PC-3 (cell line): Measurements from ENCODE around the gene UBE2E2. TPM values are rescaled to one million over a fixed set of nuclear protein-coding genes. Genes with fewer than 3 reads are reported as not detected.

Source experiments
- ATAC-seq: fragments of 200-7000 bp; cut with Tn5 transposase; 2 replicates; pipeline ENCODE4 v1.9.1; 2020; ENCODE audit warnings: mild to moderate bottlenecking, moderate library complexity
- BruUV-seq: library from RNA; stranded (reverse); fragments of 400-500 nt; replicated peaks from 2 replicates; lab custom pipeline; 2021; lab: Mats Ljungman, UMichigan
- CTCF ChIA-PET: fragments of 300-600 bp; sonication (Branson Sonifier 250); formaldehyde crosslinking; loops from one replicate; lab custom pipeline; 2022; ENCODE audit warnings: antibody characterized with exemption; lab: Charles Lee
- POLR2A ChIA-PET: fragments of 300-600 bp; sonication (Branson Sonifier 250); formaldehyde crosslinking; loops from one replicate; lab custom pipeline; 2022; ENCODE audit warnings: antibody characterized with exemption; ENCODE audit not compliant: unreplicated experiment; lab: Charles Lee
- DNase-seq: peaks from one replicate; pipeline ENCODE4 v3.0.0-alpha.2; 2015
- H2AFZ ChIP-seq: fragments of 300-600 bp; sonication (generic); 2 replicates; pipeline ENCODE4 v1.6.0; 2016; ENCODE audit warnings: antibody characterized with exemption, low read length
- H3F3A ChIP-seq: fragments of 300-600 bp; sonication (generic); one replicate; pipeline ENCODE4 v1.6.0; 2017; ENCODE audit warnings: antibody characterized with exemption, low read length, control low read depth, mild to moderate bottlenecking; ENCODE audit not compliant: unreplicated experiment
- H3K27ac ChIP-seq: fragments of 300-600 bp; sonication (generic); 2 replicates; pipeline ENCODE4 v1.5.1; 2016; ENCODE audit warnings: mild to moderate bottlenecking, low read length
- H3K27me3 ChIP-seq: fragments of 300-600 bp; sonication (generic); 2 replicates; pipeline ENCODE4 v1.6.1; 2016; ENCODE audit warnings: low read length, mixed read lengths
- H3K36me3 ChIP-seq: fragments of 300-600 bp; sonication (generic); 2 replicates; pipeline ENCODE4 v1.6.1; 2016; ENCODE audit warnings: low read depth, mixed run types, low read length, mixed read lengths
- H3K4me1 ChIP-seq: fragments of 300-600 bp; sonication (generic); 2 replicates; pipeline ENCODE4 v1.5.1; 2016; ENCODE audit warnings: low read length; ENCODE audit not compliant: insufficient read depth
- H3K4me2 ChIP-seq: fragments of 300-600 bp; sonication (generic); 2 replicates; pipeline ENCODE4 v1.6.0; 2016; ENCODE audit warnings: low read length
- H3K4me3 ChIP-seq: fragments of 300-600 bp; sonication (generic); 2 replicates; pipeline ENCODE4 v1.5.1; 2016; ENCODE audit warnings: mild to moderate bottlenecking, low read length, mixed read lengths
- H3K79me2 ChIP-seq: fragments of 300-600 bp; sonication (generic); 2 replicates; pipeline ENCODE4 v1.6.1; 2017; ENCODE audit warnings: low read length, mixed read lengths
- H3K9ac ChIP-seq: fragments of 300-600 bp; sonication (generic); 2 replicates; pipeline ENCODE4 v1.6.0; 2016; ENCODE audit warnings: mild to moderate bottlenecking, low read length
- H3K9me2 ChIP-seq: fragments of 300-600 bp; sonication (generic); replicated peaks from 2 replicates; pipeline ENCODE4 v1.6.1; 2016; ENCODE audit warnings: mixed run types, low read length, mixed read lengths
- H3K9me3 ChIP-seq: fragments of 300-600 bp; sonication (generic); 2 replicates; pipeline ENCODE4 v1.6.1; 2016; ENCODE audit warnings: low read length, mixed read lengths
- H4K20me1 ChIP-seq: fragments of 300-600 bp; sonication (generic); 2 replicates; pipeline ENCODE4 v1.6.1; 2016; ENCODE audit warnings: low read length, mixed read lengths
- CTCF ChIP-seq: fragments of 300-600 bp; sonication (generic); conservative IDR thresholded peaks from 2 replicates; pipeline ENCODE4 v1.5.1; 2017; ENCODE audit warnings: antibody characterized with exemption, low read depth, mild to moderate bottlenecking, low read length
- EZH2 ChIP-seq: fragments of 300-600 bp; sonication (generic); IDR thresholded peaks from one replicate; pipeline ENCODE4 v1.6.1; 2017; ENCODE audit warnings: antibody characterized with exemption, mild to moderate bottlenecking, low read length; ENCODE audit not compliant: unreplicated experiment
- EZH2phosphoT487 ChIP-seq: fragments of 300-600 bp; sonication (generic); IDR thresholded peaks from 2 replicates; pipeline ENCODE4 v1.6.1; 2018; ENCODE audit warnings: mild to moderate bottlenecking, antibody characterized with exemption, low read length, borderline replicate concordance
- intact Hi-C: fragments of 100-400 bp; cut with micrococcal nuclease; formaldehyde crosslinking; loops from 2 replicates; pipeline ENCODE4 v1.9.0; 2023
- total RNA-seq: library from RNA; depleted of rRNA; stranded (reverse); fragments of >200 nt; gene quantifications from 2 replicates; pipeline ENCODE4 v1.2.3, GENCODE V29; 2014

The UBE2E2 gene
- total RNA-seq, 1 experiment from 2014 or later: 25.6 TPM

- H3K9me2 ChIP-seq: no peaks in the 10 kb centered on the region
- no peak overlapping the region for H3K9ac ChIP-seq
- H3F3A ChIP-seq: no peaks in the 10 kb centered on the region
- ATAC-seq (no peak), DNase-seq (no peak)
- BruUV-seq: no TSS peak
- no peaks in the 10 kb centered on the region for H3K4me1 ChIP-seq
- no peaks in the 10 kb centered on the region for H3K79me2 ChIP-seq
- H3K27ac ChIP-seq: no peak overlapping the region
- H3K9me3 ChIP-seq: no peaks in the 10 kb centered on the region
- no peaks in the 10 kb centered on the region for H3K27me3 ChIP-seq
- H4K20me1 ChIP-seq: no peaks in the 10 kb centered on the region
- no peak overlapping the region for H2AFZ ChIP-seq
- ChIA-PET CTCF (no interaction called here), POLR2A (no interaction called here)
- intact Hi-C loops: no loop called here
- TF ChIP-seq EZH2phosphoT487 (no peak), CTCF (no peak), EZH2 (no peak)
- no peak overlapping the region for H3K4me3 ChIP-seq
- no peaks in the 10 kb centered on the region for H3K36me3 ChIP-seq
- no peak overlapping the region for H3K4me2 ChIP-seq
These were observed 245.9 kb downstream of the UBE2E2 start for GRCh38 chr3:23448998-23449537.

GRCh38 chr3:23450051-23450450 is 246.9 kb downstream of the UBE2E2 start:
- Histone ChIP-seq H3F3A (no peaks in the 10 kb centered on the region), H3K9me3 (no peaks in the 10 kb centered on the region), H4K20me1 (no peaks in the 10 kb centered on the region), H3K27me3 (no peaks in the 10 kb centered on the region), H3K9me2 (no peaks in the 10 kb centered on the region), H3K4me3 (no peak overlapping the region), H3K9ac (no peak overlapping the region), H3K4me2 (no peak overlapping the region), H3K79me2 (no peaks in the 10 kb centered on the region), H3K27ac (no peak overlapping the region), H3K36me3 (no peaks in the 10 kb centered on the region), H3K4me1 (peaks cover 8% of the 10 kb centered on the region), H2AFZ (no peak overlapping the region)
- intact Hi-C loops: no loop called here
- ATAC-seq (no peak), DNase-seq (no peak)
- POLR2A ChIA-PET: no interaction called here
- BruUV-seq: no TSS peak
- CTCF ChIA-PET: no interaction called here
- TF ChIP-seq EZH2: no peak
- no peak for TF ChIP-seq CTCF
- TF ChIP-seq EZH2phosphoT487: no peak

GRCh38 chr3:23450806-23451205 is 247.7 kb downstream of the UBE2E2 start:
- POLR2A ChIA-PET: interaction anchor here (0.6 kb wide), 1 partner anchor 21 kb away, joined by 3 read pairs; no protein-coding TSS in a partner anchor
- no peak for TF ChIP-seq EZH2phosphoT487
- TF ChIP-seq CTCF: no peak
- no peak for TF ChIP-seq EZH2
- no peaks in the 10 kb centered on the region for H3K36me3 ChIP-seq
- no peak overlapping the region for H3K27ac ChIP-seq
- H3K79me2 ChIP-seq: no peaks in the 10 kb centered on the region
- no peaks in the 10 kb centered on the region for H3F3A ChIP-seq
- intact Hi-C loops: no loop called here
- ATAC-seq: no peak
- CTCF ChIA-PET: interaction anchor here (0.6 kb wide), 1 partner anchor 383 kb away, joined by 3 read pairs; no protein-coding TSS in a partner anchor
- DNase-seq: no peak
- no peak overlapping the region for H2AFZ ChIP-seq
- 0 out of 2 replicates have a peak, but pooled peaks cover 5% of the 10 kb centered on the region for H4K20me1 ChIP-seq
- H3K4me1 ChIP-seq: peaks cover 15% of the 10 kb centered on the region
- BruUV-seq: no TSS peak
- H3K9ac ChIP-seq: no peak overlapping the region
- no peaks in the 10 kb centered on the region for H3K27me3 ChIP-seq
- no peaks in the 10 kb centered on the region for H3K9me2 ChIP-seq
- no peak overlapping the region for H3K4me3 ChIP-seq
- H3K9me3 ChIP-seq: no peaks in the 10 kb centered on the region
- H3K4me2 ChIP-seq: no peak overlapping the region
